Measurements from ENCODE around the gene SLC17A2.

SLC17A2 gene

DNA sequence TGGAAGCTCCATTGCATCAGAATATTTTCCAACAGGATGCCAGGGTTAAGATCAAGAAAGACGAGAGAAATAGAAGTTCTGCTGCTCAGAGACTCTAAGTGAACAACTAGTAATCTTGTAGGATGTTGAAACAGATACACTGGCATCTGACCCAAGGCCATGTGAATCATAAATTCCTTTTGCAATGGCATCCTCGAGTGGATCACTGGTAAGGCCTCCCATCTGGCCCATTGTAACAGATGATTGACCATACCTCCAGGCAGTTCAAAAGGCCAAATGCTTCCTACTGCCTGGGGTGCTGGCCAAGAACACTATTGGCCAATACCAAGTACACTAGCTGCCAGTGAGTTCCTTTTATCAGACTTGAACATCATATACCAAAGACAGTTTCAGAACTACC, 46.5 kb downstream of the SLC17A2 start:
- no peak for DNase-seq (ENCODE audit: low spot score)

DNA sequence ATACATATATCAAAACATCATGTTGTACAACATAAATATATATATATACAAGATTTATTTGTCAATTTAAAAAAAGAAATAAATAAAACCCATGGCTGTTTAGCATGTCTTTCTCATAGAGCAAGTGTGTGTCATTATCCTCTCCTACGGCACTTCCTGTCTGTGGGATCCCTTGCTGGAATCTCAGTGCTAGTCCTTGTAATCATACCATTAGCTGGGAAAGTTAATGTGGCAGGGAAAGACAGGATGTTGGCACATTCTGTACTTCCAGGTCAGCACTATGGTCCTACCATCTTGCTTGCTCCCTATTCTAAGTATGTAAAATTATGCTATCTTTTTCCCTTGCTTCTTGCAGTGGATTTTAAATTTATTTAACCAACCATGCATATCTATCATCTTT, 47.0 kb downstream of the SLC17A2 start:
- DNase-seq (ENCODE audit: low spot score) = no peak

DNA sequence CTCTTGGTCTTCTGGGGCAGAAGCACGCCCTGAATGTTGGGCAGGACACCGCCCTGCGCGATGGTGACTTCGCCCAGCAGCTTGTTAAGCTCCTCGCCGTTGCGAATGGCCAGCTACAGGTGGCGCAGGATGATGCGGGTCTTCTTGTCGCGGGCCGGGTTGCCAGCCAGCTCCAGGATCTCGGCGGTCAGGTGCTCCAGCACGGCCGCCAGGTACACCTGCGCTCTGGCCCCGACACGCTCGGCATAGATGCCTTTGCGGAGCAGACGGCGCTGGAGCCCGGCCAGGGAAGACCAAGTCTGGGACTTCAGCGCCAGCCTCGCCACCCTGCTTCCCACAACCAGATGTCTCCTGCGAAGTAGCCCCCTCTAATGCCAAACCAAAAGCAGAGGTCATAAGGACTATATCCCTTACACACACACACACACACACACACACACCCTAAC, 48.4 kb downstream of the SLC17A2 start:
- DNase-seq (ENCODE audit: low spot score) = peak; percentile 54

DNA sequence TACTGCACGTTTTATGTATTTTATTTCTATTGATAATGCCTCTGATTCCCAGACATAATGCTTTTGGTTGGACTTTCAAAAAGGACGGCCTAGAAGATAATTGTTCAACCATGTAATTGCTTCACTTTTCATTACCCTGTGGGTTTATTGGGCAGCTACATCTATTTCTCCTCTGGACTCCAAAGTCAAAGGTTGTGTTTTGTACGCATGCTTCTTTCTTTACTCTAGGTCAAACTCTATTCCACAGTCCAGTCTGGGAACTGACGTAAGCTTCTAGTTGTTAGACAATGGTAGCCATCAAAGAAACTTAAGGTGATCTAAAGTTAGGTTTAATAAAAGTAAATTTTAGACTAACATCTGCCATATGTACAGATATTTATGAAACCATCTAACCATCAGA, 49.9 kb downstream of the SLC17A2 start:
- no peak for DNase-seq (ENCODE audit: low spot score)

DNA sequence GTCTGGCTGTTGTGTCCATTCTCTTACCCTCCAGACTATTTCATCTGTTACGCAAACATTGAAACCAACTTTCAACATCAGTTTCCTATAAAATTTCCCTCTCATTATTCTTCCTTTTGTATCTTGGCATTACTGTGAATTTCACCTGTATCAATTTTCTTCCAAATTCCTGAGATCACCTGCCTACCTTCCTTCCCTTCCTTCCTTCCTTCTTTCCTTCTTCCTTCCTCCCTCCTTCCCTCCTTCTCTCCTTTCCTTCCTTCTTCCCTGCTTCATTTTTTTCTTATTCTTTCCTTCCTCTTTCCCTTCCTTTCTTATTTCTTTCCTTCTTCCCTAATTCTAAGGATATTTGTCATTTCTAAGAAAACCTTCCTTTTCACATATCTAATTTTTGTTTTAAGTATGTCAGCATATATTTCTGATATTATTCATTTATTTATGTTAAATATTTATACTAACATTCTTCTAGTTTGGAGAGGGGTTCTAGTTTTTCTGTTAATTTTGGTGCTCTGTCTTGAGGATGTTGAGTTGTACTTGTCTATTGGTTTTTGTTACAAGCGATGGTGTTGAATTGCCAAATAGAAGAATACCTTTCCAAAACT, 51.7 kb downstream of the SLC17A2 start:
- DNase-seq (ENCODE audit: low spot score) = no peak

DNA sequence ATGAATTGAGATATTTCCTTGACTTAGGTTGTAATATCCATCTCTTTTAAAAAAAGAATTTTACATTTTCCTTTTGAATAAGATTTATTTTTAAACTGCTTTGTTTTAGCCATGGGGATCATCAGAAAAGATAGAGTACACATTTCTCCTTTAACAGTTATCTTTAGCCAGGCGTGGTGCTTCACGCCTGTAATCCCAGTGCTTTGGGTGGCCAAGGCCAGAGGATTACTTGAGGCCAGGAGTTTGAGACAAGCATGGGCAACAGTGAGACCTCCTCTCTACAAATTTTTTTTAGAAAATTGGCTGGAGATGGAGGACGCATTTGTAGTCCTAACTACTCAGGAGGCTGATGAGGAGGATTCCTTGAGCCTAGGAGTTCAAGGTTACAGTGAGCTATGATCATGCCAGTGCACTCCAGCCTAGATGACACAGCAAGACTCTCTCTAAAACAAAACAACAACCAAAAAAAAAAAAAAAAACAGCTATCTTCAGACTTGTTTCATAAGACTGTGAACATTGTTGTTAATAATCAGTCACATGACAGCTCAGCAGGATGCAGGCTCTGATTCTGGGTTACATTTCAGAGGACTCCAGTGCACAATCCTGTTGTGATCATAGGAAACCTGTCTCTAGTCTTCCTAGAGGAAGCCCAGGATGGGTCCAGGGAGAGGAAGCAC, 54.4 kb downstream of the SLC17A2 start:
- no peak for DNase-seq (ENCODE audit: low spot score)

DNA sequence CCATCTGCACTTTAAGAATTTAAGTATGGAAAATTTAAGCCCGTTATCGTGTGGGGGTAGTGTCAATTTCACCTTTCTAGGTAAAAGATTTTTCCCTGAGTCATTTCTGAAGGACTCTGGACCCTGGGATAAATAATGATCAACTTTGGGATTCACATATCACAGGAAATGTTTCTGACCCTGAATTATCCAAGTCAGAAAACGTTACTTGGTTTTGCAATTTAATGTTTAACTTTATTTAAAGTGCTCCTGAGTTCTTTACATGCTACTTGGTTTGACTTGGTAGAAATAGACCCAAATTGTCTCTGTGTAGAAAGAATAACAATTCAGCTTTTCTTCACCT, 55.0 kb downstream of the SLC17A2 start:
- no peak for DNase-seq (ENCODE audit: low spot score)

DNA sequence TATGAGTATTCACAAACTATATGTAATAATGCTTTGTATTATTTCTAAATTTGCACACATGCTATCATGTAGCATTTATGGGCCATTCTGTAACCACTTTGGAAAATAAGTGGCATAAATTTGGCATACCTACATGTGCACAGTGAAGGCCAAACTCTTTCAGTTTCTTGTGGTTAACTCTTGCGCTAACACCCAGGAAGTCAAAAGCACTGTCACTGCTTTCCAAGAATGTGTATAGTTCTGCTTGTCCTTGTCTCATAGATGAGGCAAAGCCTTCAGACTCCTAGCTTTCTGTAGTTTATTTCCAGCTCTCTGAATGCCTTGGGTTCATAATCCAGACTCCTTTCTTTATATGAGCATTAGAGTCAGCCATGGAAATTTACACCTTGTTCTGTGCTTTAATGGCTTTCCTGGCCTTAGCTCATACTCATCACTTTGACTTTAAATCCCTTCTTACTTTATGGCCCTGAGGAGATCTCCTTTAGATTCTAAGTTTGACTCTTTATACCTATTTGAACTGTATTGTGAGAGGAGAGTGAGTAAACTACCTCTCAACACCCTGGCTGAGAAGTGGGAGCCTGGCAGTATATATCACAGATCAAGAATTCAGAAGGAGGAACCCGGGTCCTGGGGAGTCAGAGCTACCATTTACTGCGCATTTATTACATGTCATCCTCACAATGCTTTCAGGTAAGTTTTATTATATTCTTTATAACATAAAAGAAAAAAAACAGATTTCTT, 55.5 kb downstream of the SLC17A2 start:
- DNase-seq (ENCODE audit: low spot score) = no peak

DNA sequence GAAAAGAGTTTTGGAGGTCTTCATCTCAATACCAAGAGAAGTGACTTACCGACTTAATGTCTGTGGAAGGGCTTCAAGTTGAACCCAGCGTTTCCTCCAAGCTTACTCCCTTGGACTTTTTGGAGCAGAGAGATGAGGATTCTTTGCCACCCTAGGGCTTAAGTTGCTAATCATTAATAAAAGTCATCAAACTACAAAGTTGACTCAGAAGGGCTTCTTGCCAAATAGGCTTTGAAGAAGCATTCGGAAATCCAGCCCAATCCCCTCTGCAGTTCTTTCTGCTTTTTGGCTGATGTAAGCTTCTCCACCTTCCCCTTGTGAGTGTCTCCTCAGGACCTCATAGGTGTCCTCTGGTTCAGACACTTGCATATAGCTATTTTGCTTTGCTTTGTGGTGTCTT, 56.4 kb downstream of the SLC17A2 start, which contains the start of gene SLC17A3:
TSS of gene SLC17A3 (minus strand) at position 126 of the 400 bp plus-strand sequence. CDS start 5,856 bp downstream, outside the sequence.
- DNase-seq (ENCODE audit: low spot score) = no peak

DNA sequence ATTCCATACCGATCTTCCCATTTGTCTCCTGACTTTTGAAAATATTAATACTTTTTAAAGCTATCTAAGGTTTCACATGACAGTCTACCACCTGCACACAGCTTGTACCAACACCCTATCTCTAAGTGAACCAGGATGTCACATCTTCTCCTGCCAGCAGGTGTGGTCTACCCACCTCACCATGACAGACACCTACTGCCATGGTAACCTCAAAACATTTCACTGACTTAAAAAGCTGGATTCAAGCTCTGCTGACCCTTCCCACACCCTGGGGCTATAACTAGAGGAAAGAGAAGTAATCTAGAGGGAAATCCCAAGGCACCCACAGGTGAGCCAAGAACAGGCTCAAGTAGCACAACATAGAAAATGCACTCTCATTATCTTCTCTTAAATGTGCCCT, 57.7 kb downstream of the SLC17A2 start:
- DNase-seq (ENCODE audit: low spot score) = peak; percentile 3

DNA sequence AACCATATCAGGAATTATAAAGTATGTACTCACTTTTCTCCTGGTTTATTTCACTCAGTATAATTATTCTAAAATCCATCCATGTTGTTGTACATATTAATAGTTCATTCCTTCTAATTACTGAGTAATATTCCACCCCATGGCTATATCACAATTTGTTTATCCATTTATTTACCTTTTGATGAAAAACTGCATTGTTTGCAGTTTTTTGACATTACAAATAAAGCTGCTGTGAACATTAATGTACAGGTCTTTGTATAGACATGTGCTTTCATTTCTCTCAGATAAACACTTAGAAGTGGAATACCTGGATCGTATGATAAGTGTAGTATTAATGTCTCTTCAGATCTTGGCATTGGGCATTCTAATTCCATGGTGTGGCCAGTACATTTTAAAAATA, 60.7 kb downstream of the SLC17A2 start:
- no peak for DNase-seq (ENCODE audit: low spot score)

DNA sequence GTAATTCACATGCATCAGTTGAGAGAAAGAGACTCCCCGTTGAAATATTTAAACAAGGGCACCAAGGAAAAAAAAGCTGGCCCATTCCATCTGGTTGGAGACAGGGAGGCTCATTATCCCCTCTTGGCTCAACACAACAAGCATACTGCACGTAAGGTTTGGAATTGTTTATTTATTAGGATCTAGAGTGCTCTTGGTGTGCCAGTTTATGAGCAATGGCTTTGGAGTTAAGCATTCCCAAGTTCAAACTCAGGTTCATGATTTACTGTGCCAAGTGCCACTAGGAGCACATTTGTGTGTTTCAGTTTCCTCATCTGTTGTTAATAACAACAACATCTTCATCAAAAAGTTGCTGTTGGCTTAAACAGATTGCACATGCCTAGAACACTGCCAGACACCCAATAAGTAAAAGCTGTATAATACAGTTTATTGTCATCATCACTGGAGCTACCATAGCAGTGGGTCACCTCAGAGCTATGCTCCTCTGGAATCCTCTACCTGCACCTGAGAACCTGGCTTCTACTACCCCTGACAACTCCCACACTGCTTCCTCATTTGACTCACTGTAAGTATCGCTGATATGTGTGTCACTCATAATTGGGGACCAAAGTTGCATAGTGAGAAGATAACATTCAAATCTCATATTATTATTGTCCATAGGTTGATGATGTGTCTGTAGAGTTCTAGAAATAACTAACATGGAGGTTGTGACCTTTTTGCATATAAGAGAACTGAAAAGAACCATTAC, 61.9 kb downstream of the SLC17A2 start:
- no peak for DNase-seq (ENCODE audit: low spot score)

DNA sequence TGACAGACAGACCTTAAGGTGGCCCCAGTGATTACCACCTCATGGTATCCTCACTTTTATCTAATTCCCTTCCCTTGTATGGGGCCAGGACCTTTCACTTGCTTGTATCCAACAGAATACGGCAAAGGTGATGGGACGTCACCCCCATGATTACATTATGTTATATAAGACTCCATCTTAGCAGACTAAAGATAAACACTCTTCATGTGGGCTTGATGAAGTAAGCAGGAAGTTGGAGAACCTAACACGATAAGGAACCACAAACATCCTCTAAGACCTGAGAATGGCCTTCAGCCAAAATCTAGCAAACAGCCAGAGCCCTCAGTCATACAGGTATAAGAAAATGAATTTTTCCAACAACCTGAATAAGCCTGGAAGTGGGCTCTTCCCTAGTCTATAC, 64.5 kb downstream of the SLC17A2 start:
- DNase-seq (ENCODE audit: low spot score) = peak; percentile 48

DNA sequence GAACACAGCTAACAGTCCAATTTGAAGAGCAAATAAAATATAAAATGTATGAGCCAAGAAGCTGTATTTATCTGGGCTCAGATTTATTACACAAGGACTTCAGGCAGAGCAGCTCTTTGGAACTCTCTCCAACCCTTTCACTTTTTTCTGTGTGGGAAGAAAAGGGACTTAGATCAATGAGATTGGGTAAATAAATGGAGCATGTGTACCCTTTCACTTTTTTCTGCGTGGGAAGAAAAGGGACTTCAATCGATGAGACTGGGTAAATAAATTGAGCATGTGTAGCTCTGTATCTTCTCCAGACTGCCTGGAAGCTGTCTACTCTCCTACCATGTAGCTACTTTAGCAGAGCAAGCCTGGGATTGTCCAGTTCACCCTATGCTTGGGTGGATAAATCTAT, 67.1 kb downstream of the SLC17A2 start:
- no peak for DNase-seq (ENCODE audit: low spot score)
